ENCODE measurements around the gene OAS1. TPM values are rescaled to one million over a fixed set of nuclear protein-coding genes. Genes with fewer than 3 reads are reported as not detected.

OAS1 gene
- total and polyA plus RNA-seq, 2 donors (not counting 3 experiments of a cell fraction or from before 2014, with no cell fraction given): 5.7 to 6.4 TPM

GRCh38 chr12:112928978-112929377 lies 22.2 kb downstream of the OAS1 start:
- Histone ChIP-seq H3K9me1 (replicated peaks; ENCODE audit: control insufficient read depth, extremely low read depth, insufficient read depth, low read length) (no peaks in the 10 kb centered on the region), H3K4me1 (ENCODE audit: control insufficient read depth, extremely low read depth, insufficient read depth, low read length) (no peaks in the 10 kb centered on the region), H3K4me2 (ENCODE audit: insufficient read depth, low read length) (no peak overlapping the region), H3K79me2 (ENCODE audit: control insufficient read depth, insufficient read depth, low read length) (no peaks in the 10 kb centered on the region), H3K27ac (ENCODE audit: insufficient read depth, low read depth, low read length) (no peak overlapping the region), H2AFZ (ENCODE audit: low read depth, low read length) (no peak overlapping the region), H3K27me3 (ENCODE audit: control insufficient read depth in 2 of 2, insufficient read depth in 2 of 2, low read length in 2 of 2) (peaks cover 0 to 4% of the 10 kb centered on the region in 2 experiments), H3K9ac (replicated peaks; ENCODE audit: extremely low read depth, insufficient read depth, low read length) (no peak overlapping the region), H3K9me3 (replicated peaks; ENCODE audit: control insufficient read depth, insufficient read depth, low read length) (no peaks in the 10 kb centered on the region), H4K20me1 (replicated peaks; ENCODE audit: control insufficient read depth, extremely low read depth, insufficient read depth, low read length) (no peaks in the 10 kb centered on the region), H3K4me3 (replicated peaks in 1 of 3; ENCODE audit: insufficient read depth in 1 of 3, low read depth in 1 of 3, low read length in 3 of 3) (no peak overlapping the region), H3K36me3 (ENCODE audit: control insufficient read depth in 2 of 2, extremely low read depth in 1 of 2, insufficient read depth in 2 of 2, low read length in 2 of 2) (no peaks in the 10 kb centered on the region)
- BruUV-seq (replicated peaks): no TSS peak
- FAIRE-seq (no peak), DNase-seq (ENCODE audit: low read depth, low spot score) (no peak)
- POLR2A ChIA-PET: no interaction called here
- intact Hi-C loops (cut with micrococcal nuclease) (no loop called here), dilution Hi-C loops (cut with MboI; ENCODE audit: extremely low pct_ligation_motif_present, low sequenced_read_pairs) (no loop called here)
- CTCF ChIA-PET: interaction anchor here (1.3 kb wide), 1 partner anchor 64 kb away, joined by 5 read pairs; no protein-coding TSS in a partner anchor
- no peak for TF ChIP-seq MAX (IDR thresholded peaks at IDR 0.05; ENCODE audit: insufficient read depth, insufficient read length)
- TF ChIP-seq MYC (IDR thresholded peaks at IDR 0.05; ENCODE audit: low read depth, low read length): no peak
- no peak for TF ChIP-seq CTCF (IDR thresholded peaks at IDR 0.05; ENCODE audit: extremely low read depth in 1 of 2, insufficient read depth in 1 of 2, low read depth in 1 of 2, low read length in 2 of 2)
- TF ChIP-seq POLR2A (IDR thresholded peaks at IDR 0.05; ENCODE audit: low read depth, low read length): no peak
- TF ChIP-seq FOS (IDR thresholded peaks at IDR 0.05; ENCODE audit: borderline replicate concordance, insufficient read depth, low read length): no peak
- no peak for TF ChIP-seq GATA2 (IDR thresholded peaks at IDR 0.05; ENCODE audit: insufficient read depth, insufficient read length, low read depth, low read length)

- no peaks in the 10 kb centered on the region for H3K9me1 ChIP-seq (replicated peaks; ENCODE audit: control insufficient read depth, extremely low read depth, insufficient read depth, low read length)
- intact Hi-C loops (cut with micrococcal nuclease): no loop called here
- no peak overlapping the region for H2AFZ ChIP-seq (ENCODE audit: low read depth, low read length)
- FAIRE-seq (no peak), DNase-seq (ENCODE audit: low read depth, low spot score) (no peak)
- TF ChIP-seq MAX (IDR thresholded peaks at IDR 0.05; ENCODE audit: insufficient read depth, insufficient read length): no peak
- no peak for TF ChIP-seq JUN (IDR thresholded peaks at IDR 0.05; ENCODE audit: borderline replicate concordance, insufficient read depth, insufficient read length, low read depth)
- no peak for TF ChIP-seq MYC (IDR thresholded peaks at IDR 0.05; ENCODE audit: low read depth, low read length)
- no peak for TF ChIP-seq FOS (IDR thresholded peaks at IDR 0.05; ENCODE audit: borderline replicate concordance, insufficient read depth, low read length)
- TF ChIP-seq POLR2AphosphoS5 (IDR thresholded peaks at IDR 0.05; ENCODE audit: insufficient read depth, low read depth, low read length): no peak
- no peaks in the 10 kb centered on the region for H3K4me1 ChIP-seq (ENCODE audit: control insufficient read depth, extremely low read depth, insufficient read depth, low read length)
- ChIA-PET CTCF (interaction anchor here (1.3 kb wide), 1 partner anchor 63 kb away, joined by 5 read pairs; no protein-coding TSS in a partner anchor), POLR2A (no interaction called here)
- no TSS peak for BruUV-seq (replicated peaks)
- H4K20me1 ChIP-seq (replicated peaks; ENCODE audit: control insufficient read depth, extremely low read depth, insufficient read depth, low read length): no peaks in the 10 kb centered on the region
- dilution Hi-C loops (cut with MboI; ENCODE audit: extremely low pct_ligation_motif_present, low sequenced_read_pairs): no loop called here
- no peak overlapping the region for H3K9ac ChIP-seq (replicated peaks; ENCODE audit: extremely low read depth, insufficient read depth, low read length)
- no peak overlapping the region for H3K27ac ChIP-seq (ENCODE audit: insufficient read depth, low read depth, low read length)
- H3K4me2 ChIP-seq (ENCODE audit: insufficient read depth, low read length): no peak overlapping the region
- H3K4me3 ChIP-seq (replicated peaks in 1 of 3; ENCODE audit: insufficient read depth in 1 of 3, low read depth in 1 of 3, low read length in 3 of 3): no peak overlapping the region
- no peaks in the 10 kb centered on the region for H3K9me3 ChIP-seq (replicated peaks; ENCODE audit: control insufficient read depth, insufficient read depth, low read length)
- H3K27me3 ChIP-seq (ENCODE audit: control insufficient read depth in 2 of 2, insufficient read depth in 2 of 2, low read length in 2 of 2): peaks cover 0 to 4% of the 10 kb centered on the region in 2 experiments
- no peaks in the 10 kb centered on the region for H3K79me2 ChIP-seq (ENCODE audit: control insufficient read depth, insufficient read depth, low read length)
- no peaks in the 10 kb centered on the region for H3K36me3 ChIP-seq (ENCODE audit: control insufficient read depth in 2 of 2, extremely low read depth in 1 of 2, insufficient read depth in 2 of 2, low read length in 2 of 2)
Observed at GRCh38 chr12:112929715-112930114, 23.0 kb downstream of the OAS1 start.

All from endothelial cell of umbilical vein (primary cell).